GM19240 (cell line): ENCODE data around the gene NFATC1.

Experiments used
- DNase-seq: peaks from one replicate; pipeline ENCODE4 v3.0.0; 2011; ENCODE audit warnings: low spot score; ENCODE audit not compliant: insufficient read length

Gene NFATC1

GRCh38 chr18:79403723-79404566 lies 8.2 kb downstream of the NFATC1 start:
- no peak for DNase-seq

- no peak for DNase-seq
Measured at GRCh38 chr18:79404567-79404910, 8.8 kb downstream of the NFATC1 start.

GRCh38 chr18:79405019-79405780 lies 9.5 kb downstream of the NFATC1 start:
- DNase-seq, result no peak

GRCh38 chr18:79405781-79406575 lies 10.2 kb downstream of the NFATC1 start:
- peak; percentile 93 for DNase-seq

- no peak for DNase-seq
Measured at GRCh38 chr18:79406708-79407107, 11.0 kb downstream of the NFATC1 start.

GRCh38 chr18:79409313-79409712 lies 13.6 kb downstream of the NFATC1 start:
- no peak for DNase-seq

DNA sequence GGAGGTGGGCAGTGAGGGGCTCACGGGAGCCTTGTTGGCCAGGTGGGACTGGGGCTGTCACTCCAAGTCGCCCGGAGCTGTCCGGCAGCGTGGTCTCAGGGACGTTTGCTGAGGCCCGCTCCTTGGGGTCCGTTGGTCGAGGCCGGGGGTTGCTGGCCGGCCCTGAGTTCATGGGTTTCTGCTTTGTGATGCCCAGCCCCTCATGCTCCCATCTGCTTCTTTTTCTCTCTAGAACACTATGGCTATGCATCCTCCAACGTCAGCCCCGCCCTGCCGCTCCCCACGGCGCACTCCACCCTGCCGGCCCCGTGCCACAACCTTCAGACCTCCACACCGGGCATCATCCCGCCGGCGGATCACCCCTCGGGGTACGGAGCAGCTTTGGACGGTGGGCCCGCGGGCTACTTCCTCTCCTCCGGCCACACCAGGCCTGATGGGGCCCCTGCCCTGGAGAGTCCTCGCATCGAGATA lies 14.5 kb downstream of the NFATC1 start:
- no peak for DNase-seq

DNA sequence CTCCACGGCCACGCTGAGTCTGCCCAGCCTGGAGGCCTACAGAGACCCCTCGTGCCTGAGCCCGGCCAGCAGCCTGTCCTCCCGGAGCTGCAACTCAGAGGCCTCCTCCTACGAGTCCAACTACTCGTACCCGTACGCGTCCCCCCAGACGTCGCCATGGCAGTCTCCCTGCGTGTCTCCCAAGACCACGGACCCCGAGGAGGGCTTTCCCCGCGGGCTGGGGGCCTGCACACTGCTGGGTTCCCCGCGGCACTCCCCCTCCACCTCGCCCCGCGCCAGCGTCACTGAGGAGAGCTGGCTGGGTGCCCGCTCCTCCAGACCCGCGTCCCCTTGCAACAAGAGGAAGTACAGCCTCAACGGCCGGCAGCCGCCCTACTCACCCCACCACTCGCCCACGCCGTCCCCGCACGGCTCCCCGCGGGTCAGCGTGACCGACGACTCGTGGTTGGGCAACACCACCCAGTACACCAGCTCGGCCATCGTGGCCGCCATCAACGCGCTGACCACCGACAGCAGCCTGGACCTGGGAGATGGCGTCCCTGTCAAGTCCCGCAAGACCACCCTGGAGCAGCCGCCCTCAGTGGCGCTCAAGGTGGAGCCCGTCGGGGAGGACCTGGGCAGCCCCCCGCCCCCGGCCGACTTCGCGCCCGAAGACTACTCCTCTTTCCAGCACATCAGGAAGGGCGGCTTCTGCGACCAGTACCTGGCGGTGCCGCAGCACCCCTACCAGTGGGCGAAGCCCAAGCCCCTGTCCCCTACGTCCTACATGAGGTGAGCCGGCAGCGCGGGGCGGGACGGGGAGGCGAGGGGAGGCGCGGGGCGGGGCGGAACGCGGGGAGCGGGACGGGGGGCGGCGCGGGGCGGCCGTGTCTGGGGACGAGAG lies 15.2 kb downstream of the NFATC1 start:
- DNase-seq, result no peak

- DNase-seq, result no peak
Measured at GRCh38 chr18:79411614-79412526, 16.1 kb downstream of the NFATC1 start.

DNA sequence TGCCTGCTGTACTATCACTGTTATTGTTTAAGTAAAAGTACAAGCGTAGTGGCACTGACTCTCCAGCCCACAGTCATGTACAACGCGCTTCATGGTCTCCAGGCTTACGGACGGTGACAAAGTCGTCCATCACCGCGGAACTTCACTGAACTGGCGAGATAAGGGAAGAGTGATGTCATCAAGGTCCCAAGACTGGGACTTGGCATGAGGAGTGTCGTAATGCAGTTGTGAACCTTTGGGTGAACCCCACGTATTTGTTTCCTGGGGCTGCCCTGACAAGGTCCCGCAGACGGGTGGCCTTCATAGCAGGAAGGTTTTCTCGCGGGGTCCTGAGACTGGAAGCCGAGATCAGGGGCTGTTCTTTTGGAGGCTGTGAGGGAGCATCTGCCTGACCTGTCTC lies 17.3 kb downstream of the NFATC1 start:
- no peak for DNase-seq

GRCh38 chr18:79413426-79413825 lies 17.7 kb downstream of the NFATC1 start:
- DNase-seq, result no peak

- no peak for DNase-seq
Measured at GRCh38 chr18:79413901-79414300, 18.2 kb downstream of the NFATC1 start.

GRCh38 chr18:79416022-79416676 lies 20.4 kb downstream of the NFATC1 start:
- DNase-seq, result no peak

- DNase-seq, result no peak
Measured at GRCh38 chr18:79416677-79417052, 20.9 kb downstream of the NFATC1 start.

- DNase-seq, result no peak
Measured at GRCh38 chr18:79418236-79418635, 22.5 kb downstream of the NFATC1 start.

- DNase-seq, result no peak
Measured at GRCh38 chr18:79418642-79419041, 22.9 kb downstream of the NFATC1 start.

- DNase-seq, result no peak
Measured at GRCh38 chr18:79420033-79420745, 24.5 kb downstream of the NFATC1 start.

DNA sequence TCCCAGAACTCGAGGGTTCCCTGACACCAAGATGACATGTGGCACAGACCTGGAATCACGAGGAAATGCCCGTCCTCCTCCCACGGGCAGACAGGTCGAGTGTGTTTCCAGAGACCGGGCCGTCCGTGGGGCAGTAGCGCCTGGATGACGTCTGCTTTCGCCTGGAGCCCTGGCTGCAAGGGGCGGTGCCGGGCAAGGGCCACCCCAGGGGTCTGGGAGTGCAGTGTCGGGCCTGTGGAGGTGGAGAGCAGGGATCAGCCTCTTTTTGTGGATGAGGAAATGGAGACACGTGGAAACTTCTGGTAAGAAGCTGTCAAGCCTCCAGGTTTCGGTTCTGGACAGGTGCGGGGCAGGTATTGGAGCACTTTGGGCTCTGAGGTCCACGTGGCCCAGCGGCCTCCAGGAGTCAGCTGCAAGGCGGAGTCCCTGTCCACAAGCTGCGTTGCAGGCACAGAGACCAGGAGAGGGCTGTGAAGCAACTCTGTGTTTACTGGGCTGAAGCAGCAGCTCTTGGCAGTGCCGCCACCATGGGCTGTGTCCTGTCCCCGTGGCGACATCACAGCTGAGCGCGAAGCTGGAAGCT lies 25.6 kb downstream of the NFATC1 start:
- no peak for DNase-seq
